HCT116 (cell line): Measurements from ENCODE around the gene PLSCR1. TPM values are rescaled to one million over a fixed set of nuclear protein-coding genes. Genes with fewer than 3 reads are reported as not detected.

Experiments
- ATAC-seq: fragments of 200-7000 bp; cut with Tn5 transposase; 2 replicates; pipeline ENCODE4 v1.9.1; 2020; ENCODE audit warnings: mild to moderate bottlenecking, moderate library complexity
- BruUV-seq: library from RNA; stranded (reverse); fragments of 400-500 nt; replicated peaks from 2 replicates; lab custom pipeline; 2021; lab: Mats Ljungman, UMichigan
- CTCF ChIA-PET: fragments of 300-600 bp; sonication (Branson Sonifier 250); formaldehyde crosslinking; loops from one replicate; lab custom pipeline; 2021; ENCODE audit warnings: antibody characterized with exemption; lab: Charles Lee
- POLR2A ChIA-PET: fragments of 300-600, 350-600 bp; sonication (Branson Sonifier 250); formaldehyde crosslinking; loops from one replicate; lab custom pipeline; 2021; ENCODE audit warnings: antibody characterized with exemption; lab: Charles Lee
- RAD21 ChIA-PET, 2 experiments: fragments of 300-600 bp; sonication (Branson Sonifier 250); formaldehyde crosslinking; loops; one replicate each; lab custom pipeline; 2023; ENCODE audit warnings: low total read pairs in 2 of 2; ENCODE audit not compliant: uncharacterized antibody in 2 of 2, unreplicated experiment in 2 of 2, low non-redundant PET in 1 of 2; lab: Charles Lee
- DNase-seq: peaks from one replicate; pipeline ENCODE4 v3.0.0-alpha.2; 2010; ENCODE audit warnings: low read depth, low spot score
- H2AFZ ChIP-seq: fragments of 200-600 bp; shearing (Covaris generic), sonication (generic); 2 replicates; pipeline ENCODE4 v1.6.1; 2017; ENCODE audit warnings: low read depth, mixed run types, mixed read lengths, antibody characterized with exemption, low read length; ENCODE audit not compliant: poor library complexity, severe bottlenecking
- H3K27ac ChIP-seq: 2 replicates; pipeline ENCODE4 v1.5.1; 2012; ENCODE audit warnings: low read depth, low read length
- H3K27me3 ChIP-seq: fragments of 200-600 bp; sonication (generic); 2 replicates; pipeline ENCODE4 v1.6.1; 2016; ENCODE audit warnings: mixed run types, low read length, mixed read lengths; ENCODE audit not compliant: insufficient read depth
- H3K36me3 ChIP-seq, 2 experiments: fragments of 200-500 bp in 1 of 2; fragments of 200-600 bp in 1 of 2; sonication (Bioruptor generic) in 1 of 2; sonication (generic) in 1 of 2; 2 replicates each; pipeline versions ENCODE4 v1.5.1 to v1.6.1; 2014 to 2016; ENCODE audit warnings: low read length in 2 of 2, inconsistent platforms in 1 of 2, mixed read lengths in 1 of 2, mixed run types in 1 of 2; ENCODE audit not compliant: insufficient read depth in 2 of 2, control insufficient read depth in 1 of 2
- H3K4me1 ChIP-seq, 2 experiments: fragments of 200-600 bp in 1 of 2; sonication (generic) in 1 of 2; 2 replicates each; pipeline versions ENCODE4 v1.5.1 to v1.6.1; 2012 to 2017; ENCODE audit warnings: low read length in 2 of 2, inconsistent platforms in 1 of 2, mild to moderate bottlenecking in 1 of 2, mixed read lengths in 1 of 2, mixed run types in 1 of 2, moderate library complexity in 1 of 2; ENCODE audit not compliant: insufficient read depth in 2 of 2, control insufficient read depth in 1 of 2
- H3K4me2 ChIP-seq: fragments of 200-600 bp; sonication (generic); 2 replicates; pipeline ENCODE4 v1.6.1; 2017; ENCODE audit warnings: mixed run types, low read length, mixed read lengths
- H3K4me3 ChIP-seq, 2 experiments: fragments of 200-600 bp in 1 of 2; sonication (generic) in 1 of 2; replicated peaks in 1 of 2; 2 replicates each; pipeline ENCODE4 v1.5.1; 2011 to 2016; ENCODE audit warnings: low read length in 2 of 2, control low read depth in 1 of 2, low read depth in 1 of 2, mild to moderate bottlenecking in 1 of 2, mixed read lengths in 1 of 2, mixed run types in 1 of 2
- H3K79me2 ChIP-seq: fragments of 200-600 bp; sonication (generic); 2 replicates; pipeline ENCODE4 v1.6.1; 2017; ENCODE audit warnings: mild to moderate bottlenecking, mixed run types, low read length, moderate library complexity, mixed read lengths; ENCODE audit not compliant: insufficient read depth
- H3K9ac ChIP-seq: fragments of 200-600 bp; sonication (generic); 2 replicates; pipeline ENCODE4 v1.6.1; 2016; ENCODE audit warnings: low read length, mixed read lengths
- H3K9me2 ChIP-seq: fragments of 200-600 bp; sonication (generic), shearing (Covaris generic); 2 replicates; pipeline ENCODE4 v1.6.1; 2017; ENCODE audit warnings: mixed run types, mild to moderate bottlenecking, moderate library complexity; ENCODE audit not compliant: insufficient read depth
- H3K9me3 ChIP-seq, 2 experiments: fragments of 200-500 bp in 1 of 2; fragments of 200-600 bp in 1 of 2; sonication (Bioruptor generic) in 1 of 2; sonication (generic) in 1 of 2; 2 replicates each; pipeline ENCODE4 v1.6.1; 2014 to 2017; ENCODE audit warnings: low read length in 2 of 2, mixed read lengths in 2 of 2, inconsistent platforms in 1 of 2, low read depth in 1 of 2, mild to moderate bottlenecking in 1 of 2, mixed run types in 1 of 2, moderate library complexity in 1 of 2; ENCODE audit not compliant: control insufficient read depth in 1 of 2, insufficient read depth in 1 of 2
- H4K20me1 ChIP-seq: fragments of 200-600 bp; sonication (generic), shearing (Covaris generic); 2 replicates; pipeline ENCODE4 v1.6.1; 2017; ENCODE audit warnings: mixed run types, mild to moderate bottlenecking, moderate library complexity; ENCODE audit not compliant: insufficient read depth
- CBX3 ChIP-seq: IDR thresholded peaks from 2 replicates; pipeline ENCODE4 v1.6.1; 2012; ENCODE audit warnings: low read depth
- EZH2 ChIP-seq: fragments of 200-600 bp; sonication (generic); IDR thresholded peaks from 2 replicates; pipeline ENCODE4 v1.6.1; 2017; ENCODE audit warnings: antibody characterized with exemption, mixed run types
- FOSL1 ChIP-seq: IDR thresholded peaks from 2 replicates; pipeline ENCODE4 v1.6.1; 2012; ENCODE audit warnings: low read depth
- JUND ChIP-seq: IDR thresholded peaks from 2 replicates; pipeline ENCODE4 v1.6.1; 2012
- MAX ChIP-seq: IDR thresholded peaks from 2 replicates; pipeline ENCODE4 v1.6.1; 2012
- REST ChIP-seq: IDR thresholded peaks from 2 replicates; pipeline ENCODE4 v1.6.1; 2012; ENCODE audit warnings: low read depth
- SP1 ChIP-seq: IDR thresholded peaks from 2 replicates; pipeline ENCODE4 v1.6.1; 2012; ENCODE audit warnings: low read depth
- ZBTB33 ChIP-seq: IDR thresholded peaks from 2 replicates; pipeline ENCODE4 v1.6.1; 2011; ENCODE audit warnings: mild to moderate bottlenecking, low read length, moderate library complexity; ENCODE audit not compliant: insufficient replicate concordance; ENCODE audit errors: extremely low read depth
- ZNF274 ChIP-seq: fragments of 200-500 bp; sonication (Bioruptor generic); IDR thresholded peaks from 2 replicates; pipeline ENCODE4 v1.6.1; 2014; ENCODE audit warnings: mild to moderate bottlenecking, low read depth, low read length, inconsistent platforms
- intact Hi-C: fragments of 100-400 bp; cut with micrococcal nuclease; formaldehyde crosslinking; loops from 2 replicates; pipeline ENCODE4 v1.10.0; 2022
- total RNA-seq: library from RNA; stranded (reverse); gene quantifications from one replicate; pipeline ENCODE4 v1.2.1, GENCODE V29; 2021; ENCODE audit not compliant: unreplicated experiment

PLSCR1 gene
- total RNA-seq, 1 experiment from 2014 or later, result 44.2 TPM

GRCh38 chr3:146550743-146551510 lies 6.5 kb upstream of the PLSCR1 start:
- ChIA-PET RAD21 (no interaction called here), CTCF (interaction anchor here (1.0 kb wide), 1 partner anchor 27 kb away, joined by 3 read pairs; no protein-coding TSS in a partner anchor), POLR2A (no interaction called here)
- Histone ChIP-seq H3K9me3 (no peaks in the 10 kb centered on the region), H3K9ac (no peak overlapping the region), H2AFZ (peak overlapping the region; percentile 77), H3K79me2 (no peaks in the 10 kb centered on the region), H3K36me3 (no peaks in the 10 kb centered on the region), H3K27me3 (no peaks in the 10 kb centered on the region), H3K27ac (no peak overlapping the region), H3K4me1 (peaks cover 0 to 23% of the 10 kb centered on the region in 2 experiments; a peak in 2 of 4 replicates), H3K4me2 (peak overlapping the region; percentile 42), H3K4me3 (no peak overlapping the region), H3K9me2 (no peaks in the 10 kb centered on the region), H4K20me1 (no peaks in the 10 kb centered on the region)
- intact Hi-C loops, result no loop called here
- TF ChIP-seq REST (no peak), JUND (peak; percentile 41; the same call in 1 of the 2 replicates), FOSL1 (peak; percentile 79), MAX (peak; percentile 34; the same call in 1 of the 2 replicates), EZH2 (no peak), SP1 (0 out of 2 replicates have a peak, but pooled peaks have one; percentile 15), ZBTB33 (no peak), CBX3 (0 out of 2 replicates have a peak, but pooled peaks have one; percentile 15), ZNF274 (no peak)
- BruUV-seq, result no TSS peak
- peak; percentile 26 for DNase-seq
- peak; percentile 66 for ATAC-seq
